ENCODE data around the gene SLC5A1.

SLC5A1 gene

DNA sequence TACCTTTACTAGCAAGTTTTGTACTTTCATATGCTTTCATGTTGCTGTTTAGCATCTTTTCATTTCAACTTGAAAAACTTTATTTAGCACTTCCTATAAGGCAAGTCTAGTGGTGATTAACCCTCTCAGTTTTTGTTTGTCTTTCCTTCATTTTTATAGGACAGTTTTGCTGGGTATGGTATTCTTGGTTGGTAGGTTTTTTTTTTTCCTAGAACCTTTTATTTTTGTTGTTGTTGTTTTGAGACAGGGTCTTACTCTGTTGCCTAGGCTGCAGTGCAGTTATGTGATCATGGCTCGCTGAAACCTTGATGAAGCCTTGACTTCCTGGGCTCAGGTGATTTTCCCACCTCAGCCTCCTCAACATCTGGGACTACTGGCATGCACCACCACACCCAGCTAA is 29.9 kb upstream of the SLC5A1 start:
- DNase-seq (ENCODE audit: low spot score): no peak
- TF ChIP-seq, protein P1, sequence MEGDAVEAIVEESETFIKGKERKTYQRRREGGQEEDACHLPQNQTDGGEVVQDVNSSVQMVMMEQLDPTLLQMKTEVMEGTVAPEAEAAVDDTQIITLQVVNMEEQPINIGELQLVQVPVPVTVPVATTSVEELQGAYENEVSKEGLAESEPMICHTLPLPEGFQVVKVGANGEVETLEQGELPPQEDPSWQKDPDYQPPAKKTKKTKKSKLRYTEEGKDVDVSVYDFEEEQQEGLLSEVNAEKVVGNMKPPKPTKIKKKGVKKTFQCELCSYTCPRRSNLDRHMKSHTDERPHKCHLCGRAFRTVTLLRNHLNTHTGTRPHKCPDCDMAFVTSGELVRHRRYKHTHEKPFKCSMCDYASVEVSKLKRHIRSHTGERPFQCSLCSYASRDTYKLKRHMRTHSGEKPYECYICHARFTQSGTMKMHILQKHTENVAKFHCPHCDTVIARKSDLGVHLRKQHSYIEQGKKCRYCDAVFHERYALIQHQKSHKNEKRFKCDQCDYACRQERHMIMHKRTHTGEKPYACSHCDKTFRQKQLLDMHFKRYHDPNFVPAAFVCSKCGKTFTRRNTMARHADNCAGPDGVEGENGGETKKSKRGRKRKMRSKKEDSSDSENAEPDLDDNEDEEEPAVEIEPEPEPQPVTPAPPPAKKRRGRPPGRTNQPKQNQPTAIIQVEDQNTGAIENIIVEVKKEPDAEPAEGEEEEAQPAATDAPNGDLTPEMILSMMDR (IDR thresholded peaks at IDR 0.05; ENCODE audit: borderline replicate concordance, control extremely low read depth, extremely low read depth, insufficient read depth, missing control alignments): no peak
- in situ Hi-C loops (cut with MboI; ENCODE audit: low sequenced_read_pairs, unreplicated experiment): no loop called here

DNA sequence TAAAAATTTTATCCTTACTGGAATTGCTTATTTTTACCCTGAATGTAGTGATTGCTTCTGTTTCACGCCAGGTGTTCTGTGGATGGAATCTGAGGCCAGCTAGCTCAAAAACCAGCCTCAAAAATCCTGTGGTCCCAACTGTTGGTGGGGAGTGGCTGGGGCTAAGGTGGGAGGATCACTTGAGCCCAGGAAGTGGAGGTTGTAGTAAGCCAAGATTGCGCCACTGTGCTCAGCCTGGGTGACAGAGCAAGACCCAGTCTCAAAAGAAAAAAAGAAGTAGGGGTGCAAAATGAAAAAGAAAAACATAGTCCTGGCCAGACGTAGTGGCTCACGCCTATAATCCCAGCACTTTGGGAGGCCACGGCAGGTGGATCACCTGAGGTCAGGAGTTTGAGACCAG is 27.0 kb upstream of the SLC5A1 start:
- TF ChIP-seq, protein P1 (IDR thresholded peaks at IDR 0.05; ENCODE audit: borderline replicate concordance, control extremely low read depth, extremely low read depth, insufficient read depth, missing control alignments): no peak
- DNase-seq (ENCODE audit: low spot score): no peak
- in situ Hi-C loops (cut with MboI; ENCODE audit: low sequenced_read_pairs, unreplicated experiment): no loop called here

DNA sequence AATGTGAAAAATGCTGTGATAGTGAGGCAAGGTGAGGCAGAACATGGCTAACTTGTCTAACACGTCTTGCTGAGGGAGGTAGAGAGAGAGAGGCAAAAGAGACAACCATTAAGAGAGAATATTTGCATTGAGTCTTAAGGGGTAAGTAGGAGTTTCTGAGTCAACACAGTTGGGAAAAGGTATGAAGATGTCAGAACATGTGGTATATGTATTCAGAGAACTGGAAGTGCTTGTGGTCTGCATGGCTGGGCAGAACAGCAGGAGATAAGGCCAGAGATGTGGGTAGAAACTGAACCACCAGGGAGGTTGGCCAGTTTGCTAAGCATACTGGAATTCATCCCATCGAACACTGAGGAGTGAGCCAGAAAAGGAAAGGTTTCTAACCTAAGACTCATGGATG is 25.0 kb upstream of the SLC5A1 start:
- TF ChIP-seq, protein P1 (IDR thresholded peaks at IDR 0.05; ENCODE audit: borderline replicate concordance, control extremely low read depth, extremely low read depth, insufficient read depth, missing control alignments): no peak
- DNase-seq (ENCODE audit: low spot score): no peak
- in situ Hi-C loops (cut with MboI; ENCODE audit: low sequenced_read_pairs, unreplicated experiment): no loop called here

DNA sequence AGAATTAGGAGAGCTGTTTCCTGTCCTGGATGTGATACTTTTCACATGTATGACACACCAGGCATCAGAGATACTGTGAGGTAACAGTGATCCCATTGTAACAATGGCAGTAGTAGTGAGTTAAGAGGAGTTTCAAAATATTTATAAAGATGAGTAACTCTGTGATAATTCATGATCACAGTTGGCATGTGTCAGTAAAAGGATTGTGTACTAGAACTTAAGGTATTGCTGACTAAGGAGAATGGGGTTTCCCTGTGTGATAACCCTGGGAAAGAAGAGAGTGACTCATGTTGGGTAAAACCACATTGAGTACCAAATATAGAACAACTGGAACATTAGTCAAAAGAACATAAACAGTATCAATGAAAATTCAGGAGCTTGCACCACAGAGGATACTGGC is 22.9 kb upstream of the SLC5A1 start:
- TF ChIP-seq, protein P1 (IDR thresholded peaks at IDR 0.05; ENCODE audit: borderline replicate concordance, control extremely low read depth, extremely low read depth, insufficient read depth, missing control alignments): no peak
- no peak for DNase-seq (ENCODE audit: low spot score)
- in situ Hi-C loops (cut with MboI; ENCODE audit: low sequenced_read_pairs, unreplicated experiment): no loop called here

DNA sequence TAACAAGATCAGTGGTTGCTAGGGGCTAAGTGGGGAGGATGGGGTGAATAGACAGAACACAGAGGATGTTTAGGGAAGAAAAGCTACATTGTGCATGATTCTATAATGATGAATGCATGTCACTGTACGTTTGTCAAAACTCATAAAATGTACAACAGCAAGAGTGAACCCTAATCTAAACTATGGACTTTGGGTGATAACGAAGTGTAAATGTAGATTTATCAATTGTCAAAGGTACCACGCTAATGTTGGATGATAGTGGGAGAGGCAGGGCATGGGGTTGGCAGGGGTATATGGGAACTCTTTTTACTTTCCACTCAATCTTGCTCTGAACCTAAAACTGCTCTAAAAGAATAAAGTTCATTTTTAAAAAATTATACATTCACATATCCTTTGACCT is 21.3 kb upstream of the SLC5A1 start:
- in situ Hi-C loops (cut with MboI; ENCODE audit: low sequenced_read_pairs, unreplicated experiment): no loop called here
- TF ChIP-seq, protein P1 (IDR thresholded peaks at IDR 0.05; ENCODE audit: borderline replicate concordance, control extremely low read depth, extremely low read depth, insufficient read depth, missing control alignments): no peak
- DNase-seq (ENCODE audit: low spot score): no peak

DNA sequence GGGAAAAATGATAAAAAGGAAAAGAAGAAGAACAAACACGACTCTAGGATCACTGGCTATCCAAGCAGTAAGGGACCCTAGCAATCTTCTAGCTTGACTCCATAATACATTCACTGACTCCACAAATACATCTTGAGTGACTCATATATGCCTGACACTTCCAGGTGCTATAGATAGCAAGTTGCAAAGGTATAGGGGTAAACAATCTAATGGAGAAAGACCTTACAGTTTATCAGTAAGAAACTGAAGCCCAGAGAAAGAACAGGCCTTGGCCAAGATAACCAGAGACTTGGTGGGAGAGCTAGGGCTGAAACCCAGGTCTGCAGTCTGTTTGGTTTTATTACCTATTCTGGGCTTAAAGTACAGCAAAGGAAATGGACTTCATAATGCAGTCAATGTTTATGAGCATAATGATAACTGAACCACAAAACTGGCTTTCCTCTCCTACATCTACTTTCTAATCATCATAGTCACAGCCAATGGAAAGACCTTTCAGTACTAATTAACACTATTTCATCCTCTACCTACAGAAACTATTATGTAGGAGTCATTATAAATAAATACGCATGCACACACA is 19.7 kb upstream of the SLC5A1 start:
- no peak for DNase-seq (ENCODE audit: low spot score)
- TF ChIP-seq, protein P1 (IDR thresholded peaks at IDR 0.05; ENCODE audit: borderline replicate concordance, control extremely low read depth, extremely low read depth, insufficient read depth, missing control alignments): no peak
- in situ Hi-C loops (cut with MboI; ENCODE audit: low sequenced_read_pairs, unreplicated experiment): no loop called here
